ENCODE results near the gene NLRP2B. TPM values are rescaled to one million over a fixed set of nuclear protein-coding genes. Genes with fewer than 3 reads are reported as not detected.
"Not testable (repeated sequence)": the region's sequence is repeated elsewhere in the genome, so short reads cannot be mapped to it uniquely, and the experiment has no call there.

Gene NLRP2B
- total RNA-seq, 1 donor = not detected

GRCh38 chrX:57641338-57641737 lies 38.7 kb downstream of the NLRP2B start:
- TF ChIP-seq CTCF (IDR thresholded peaks at IDR 0.05; ENCODE audit: insufficient read depth, low read depth, low read length) = no peak
- no peak overlapping the region for H3K4me3 ChIP-seq (ENCODE audit: low read depth, low read length)
- DNase-seq (ENCODE audit: low read depth) = no peak

DNA sequence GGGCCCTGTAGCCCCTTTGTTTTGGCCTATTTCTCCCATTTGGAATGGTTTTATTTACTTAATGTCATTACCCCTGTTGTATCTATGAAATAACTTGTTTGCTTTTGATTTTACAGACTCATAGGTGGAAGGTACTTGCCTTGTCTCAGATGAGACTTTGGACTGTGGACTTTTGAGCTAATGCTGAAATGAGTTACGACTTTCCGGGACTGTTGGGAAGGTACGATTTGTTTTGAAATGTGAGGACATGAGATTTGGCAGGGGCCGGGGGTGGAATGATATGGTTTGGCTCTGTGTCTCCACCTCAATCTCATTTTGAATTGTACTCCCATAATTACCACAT lies 39.4 kb downstream of the NLRP2B start:
- no peak for TF ChIP-seq CTCF (IDR thresholded peaks at IDR 0.05; ENCODE audit: insufficient read depth, low read depth, low read length)
- DNase-seq (ENCODE audit: low read depth) = no peak
- H3K4me3 ChIP-seq (ENCODE audit: low read depth, low read length) = no peak overlapping the region

GRCh38 chrX:57629438-57629837 lies 50.6 kb downstream of the NLRP2B start:
- H3K4me3 ChIP-seq (ENCODE audit: low read depth, low read length); DNase-seq (ENCODE audit: low read depth): not testable (repeated sequence)

Other genes with a start within 250 kb of the NLRP2B start
- gene ZXDB, start 88.2 kb downstream of the NLRP2B start, total RNA-seq = 7.7 and 10.4 TPM in 2 replicates
- 5.5 and 6.9 TPM in 2 replicates for gene ZXDA, start 230.2 kb upstream of the NLRP2B start, total RNA-seq